NT2/D1 (cell line): Measurements from ENCODE around the gene SETDB1.

Source experiments
- SUZ12 ChIP-seq: IDR thresholded peaks from 2 replicates; pipeline ENCODE4 v1.6.1; 2011; ENCODE audit not compliant: insufficient read length, insufficient read depth; ENCODE audit errors: extremely low read depth
- YY1 ChIP-seq: IDR thresholded peaks from 2 replicates; pipeline ENCODE4 v1.6.1; 2011; ENCODE audit not compliant: insufficient read length, insufficient read depth
- ZNF274 ChIP-seq: IDR thresholded peaks from 2 replicates; pipeline ENCODE4 v1.6.1; 2011; ENCODE audit warnings: mild to moderate bottlenecking, low read depth, low read length

- no peak for TF ChIP-seq SUZ12
- no peak for TF ChIP-seq ZNF274
- no peak for TF ChIP-seq YY1
These were observed 39.1 kb upstream of the SETDB1 start, which contains the start of gene CTXND2 for GRCh38 chr1:150887018-150887417.
